ENCODE results near the gene TNFRSF1B.

GRCh38 chr1:12161662-12162458, 4.9 kb upstream of the TNFRSF1B start:
- TF ChIP-seq PRDM1 (tag by site-specific recombination; IDR thresholded peaks at IDR 0.05) (no peak), CTCF (tag by site-specific recombination; IDR thresholded peaks at IDR 0.05) (no peak), KLF16 (tag by site-specific recombination; IDR thresholded peaks at IDR 0.05) (peak; percentile 53; the same call in 1 of the 2 replicates), ZNF768 (tag by site-specific recombination; IDR thresholded peaks at IDR 0.05) (no peak), ZNF211 (tag by site-specific recombination; IDR thresholded peaks at IDR 0.05; ENCODE audit: low read depth) (no peak), ZNF404 (tag by site-specific recombination; IDR thresholded peaks at IDR 0.05) (no peak), KLF1 (tag by site-specific recombination; IDR thresholded peaks at IDR 0.05) (peak; percentile 72), ZNF37A (tag by site-specific recombination; IDR thresholded peaks at IDR 0.05) (no peak), SCRT1 (tag by site-specific recombination; IDR thresholded peaks at IDR 0.05; ENCODE audit: borderline replicate concordance) (no peak)
- TF ChIP-seq, protein P1, sequence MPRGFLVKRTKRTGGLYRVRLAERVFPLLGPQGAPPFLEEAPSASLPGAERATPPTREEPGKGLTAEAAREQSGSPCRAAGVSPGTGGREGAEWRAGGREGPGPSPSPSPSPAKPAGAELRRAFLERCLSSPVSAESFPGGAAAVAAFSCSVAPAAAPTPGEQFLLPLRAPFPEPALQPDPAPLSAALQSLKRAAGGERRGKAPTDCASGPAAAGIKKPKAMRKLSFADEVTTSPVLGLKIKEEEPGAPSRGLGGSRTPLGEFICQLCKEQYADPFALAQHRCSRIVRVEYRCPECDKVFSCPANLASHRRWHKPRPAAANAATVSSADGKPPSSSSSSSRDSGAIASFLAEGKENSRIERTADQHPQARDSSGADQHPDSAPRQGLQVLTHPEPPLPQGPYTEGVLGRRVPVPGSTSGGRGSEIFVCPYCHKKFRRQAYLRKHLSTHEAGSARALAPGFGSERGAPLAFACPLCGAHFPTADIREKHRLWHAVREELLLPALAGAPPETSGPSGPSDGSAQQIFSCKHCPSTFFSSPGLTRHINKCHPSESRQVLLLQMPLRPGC (tag by site-specific recombination; IDR thresholded peaks at IDR 0.05) = no peak; the same call in 1 of the 2 replicates

Data from HEK293 (cell line).